ENCODE data around the gene WDR44.
"Not testable (repeated sequence)": the region's sequence is repeated elsewhere in the genome, so short reads cannot be mapped to it uniquely, and the experiment has no call there.

Gene WDR44

GRCh38 chrX:118486693-118487092 is 140.8 kb downstream of the WDR44 start:
- DNase-seq: not testable (repeated sequence)

GRCh38 chrX:118493016-118493415 is 147.1 kb downstream of the WDR44 start:
- DNase-seq: no peak

DNA sequence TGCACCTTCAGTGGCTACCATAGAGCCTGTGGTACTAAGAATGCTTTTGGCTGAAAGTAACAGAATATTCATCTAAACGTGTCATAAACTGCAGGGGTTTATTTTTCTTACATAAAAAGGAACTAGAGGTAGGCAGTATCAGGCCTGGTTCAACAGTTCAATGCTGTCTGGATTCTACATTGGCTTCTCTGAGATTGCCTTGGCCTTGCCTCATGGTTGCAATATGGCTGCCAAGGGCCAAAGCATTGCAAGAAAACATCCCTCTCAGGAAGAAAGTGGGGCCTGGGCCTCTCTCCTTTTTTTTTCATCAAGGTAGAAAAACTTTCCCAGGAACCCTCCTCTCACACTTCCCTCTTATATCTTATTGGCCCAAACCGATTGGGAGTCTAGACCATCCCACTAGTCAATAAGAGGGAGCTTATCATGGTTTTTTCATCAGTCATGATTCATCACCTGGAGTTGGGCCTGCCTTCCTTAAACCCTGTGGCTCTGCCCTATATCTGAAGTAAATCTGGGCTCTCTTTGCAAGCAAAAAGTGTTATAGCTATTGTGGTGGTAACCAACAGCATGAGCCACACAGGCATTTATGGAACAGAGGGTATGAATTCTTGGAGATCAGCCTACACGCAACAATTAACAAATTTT is 147.9 kb downstream of the WDR44 start:
- DNase-seq: no peak

- DNase-seq: peak; percentile 45
Measured at GRCh38 chrX:118495061-118495921, 149.4 kb downstream of the WDR44 start, which contains the start of gene DOCK11. DOCK11 (plus strand) TSS chrX:118495815; CDS start chrX:118495972, 157 bp downstream.

GRCh38 chrX:118495958-118496762 is 150.3 kb downstream of the WDR44 start:
- DNase-seq: peak; percentile 34

DNA sequence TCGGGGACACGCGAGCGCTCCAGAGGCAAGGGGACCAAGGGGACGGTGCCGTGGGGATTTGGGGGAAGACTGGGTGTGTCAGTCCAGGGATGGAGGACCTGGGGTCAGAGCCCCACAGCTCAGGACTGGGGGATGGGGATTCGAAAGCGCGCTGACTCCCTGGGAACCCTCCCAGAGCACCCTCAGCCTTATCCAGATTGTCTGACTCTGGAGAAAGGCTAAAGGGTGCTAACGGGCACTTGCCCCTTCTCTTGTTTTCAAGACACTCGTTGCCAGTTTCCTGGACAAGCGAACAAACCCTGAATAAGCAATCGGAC is 150.8 kb downstream of the WDR44 start:
- DNase-seq: no peak

GRCh38 chrX:118497180-118497818 is 151.4 kb downstream of the WDR44 start:
- DNase-seq: no peak

DNA sequence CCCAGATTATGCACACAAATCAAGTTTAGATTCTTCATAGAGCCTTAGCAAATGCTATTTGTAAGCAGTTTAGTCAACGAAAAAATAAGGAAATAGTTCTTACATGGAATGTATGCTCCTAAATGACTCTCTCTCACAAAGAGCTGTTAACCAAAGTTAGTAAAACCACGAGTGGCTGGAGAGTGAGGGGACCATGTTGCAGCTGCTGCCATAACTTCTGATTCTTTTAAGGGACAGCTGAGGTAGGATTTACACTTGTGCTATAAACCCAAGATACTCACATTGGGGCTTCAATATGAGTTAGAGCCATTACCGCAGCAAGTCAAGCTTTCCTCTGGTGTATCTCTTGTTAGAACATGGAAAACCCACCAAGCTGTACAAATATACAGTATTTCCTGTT is 152.4 kb downstream of the WDR44 start:
- DNase-seq: no peak

GRCh38 chrX:118498755-118499154 is 152.8 kb downstream of the WDR44 start:
- no peak for DNase-seq

GRCh38 chrX:118499295-118499694 is 153.4 kb downstream of the WDR44 start:
- DNase-seq: peak; percentile 16

Measured in NCI-H1092 treated with DMSO at 0.1 percent for 48 hours (cell line).